CD4-positive, alpha-beta T cell treated with Interferon alpha-2 for 1 hour (primary cell): ENCODE data around the gene PROCR.
"Not testable (repeated sequence)": the region's sequence is repeated elsewhere in the genome, so short reads cannot be mapped to it uniquely, and the experiment has no call there.

Source experiments
- DNase-seq, 2 donors: peaks; one replicate each; pipeline ENCODE4 v3.0.0-alpha.2; 2020 to 2022

PROCR gene

DNA sequence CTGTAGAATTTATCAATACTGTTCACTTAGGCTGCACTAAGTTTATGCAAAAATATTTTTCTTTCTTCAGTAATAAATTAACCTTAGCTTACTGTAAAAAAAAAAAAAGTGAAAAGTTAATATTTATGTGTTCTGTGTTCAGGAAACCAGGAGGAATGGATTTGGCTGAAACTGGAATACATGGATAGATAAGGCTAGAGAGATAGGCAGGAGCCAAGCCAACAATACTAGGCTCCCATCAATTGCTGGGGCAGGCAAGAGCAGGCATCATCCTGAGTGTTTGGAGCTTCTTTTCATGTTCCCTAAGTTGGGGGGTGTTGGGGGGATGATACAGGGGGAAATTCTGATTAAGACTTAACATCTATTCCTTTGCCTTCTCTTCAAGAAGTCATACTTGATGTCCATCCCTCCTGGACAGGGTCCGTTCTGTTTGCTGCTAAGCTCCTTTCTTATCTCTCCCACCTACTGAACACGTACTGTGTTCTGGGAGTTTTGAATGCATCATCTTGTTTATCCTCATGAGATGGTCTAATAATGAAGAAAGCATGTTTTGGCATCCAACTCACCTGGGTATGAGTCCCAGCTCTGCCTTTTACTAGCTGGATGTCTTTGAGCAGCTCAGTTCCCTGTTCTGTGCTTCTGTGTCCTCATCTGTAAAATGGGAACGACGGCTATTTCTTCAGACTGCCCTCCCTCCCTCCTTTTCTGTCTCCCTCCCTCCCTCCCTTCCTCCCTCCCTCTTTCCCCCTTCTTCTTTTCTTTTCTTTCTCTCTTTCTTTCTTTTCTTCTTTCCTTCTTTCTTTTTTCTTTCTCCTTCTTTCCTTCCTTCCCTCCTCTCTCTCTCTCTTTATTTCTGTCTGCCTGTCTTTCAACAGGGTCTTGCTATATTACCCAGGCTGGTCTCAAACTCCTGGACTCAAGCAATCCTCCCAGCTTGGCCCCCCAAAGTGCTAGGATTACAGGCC is 6.4 kb upstream of the PROCR start:
- DNase-seq = no peak

DNA sequence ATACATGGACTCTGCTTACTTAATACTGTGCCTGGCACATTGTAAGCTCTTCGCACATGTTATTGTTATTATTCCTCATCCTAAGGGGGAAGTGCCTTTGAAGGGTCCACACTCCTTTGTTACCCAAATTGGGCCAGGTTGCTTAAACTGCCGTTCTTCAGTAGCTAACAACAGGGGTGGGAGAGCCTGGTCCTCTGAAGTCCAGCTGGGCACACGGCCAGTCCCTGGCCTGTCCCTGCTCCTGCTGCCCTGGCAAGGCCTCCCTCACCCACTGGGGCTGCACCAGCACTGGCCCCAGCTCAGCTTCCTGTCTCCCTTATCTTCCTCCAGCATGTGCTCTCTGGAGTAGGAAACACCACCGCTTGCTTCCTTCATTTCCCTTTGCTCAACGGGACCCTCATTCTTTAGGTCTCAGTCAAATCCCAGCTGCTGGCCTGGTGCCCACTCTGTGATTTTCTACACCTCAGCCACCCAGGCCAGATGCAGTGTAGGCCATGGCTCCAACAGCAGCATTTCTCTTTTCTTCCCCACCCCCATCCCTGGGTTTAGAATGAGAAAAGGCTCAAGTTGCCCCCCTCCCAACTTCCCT is 5.5 kb upstream of the PROCR start:
- DNase-seq = no peak

DNA sequence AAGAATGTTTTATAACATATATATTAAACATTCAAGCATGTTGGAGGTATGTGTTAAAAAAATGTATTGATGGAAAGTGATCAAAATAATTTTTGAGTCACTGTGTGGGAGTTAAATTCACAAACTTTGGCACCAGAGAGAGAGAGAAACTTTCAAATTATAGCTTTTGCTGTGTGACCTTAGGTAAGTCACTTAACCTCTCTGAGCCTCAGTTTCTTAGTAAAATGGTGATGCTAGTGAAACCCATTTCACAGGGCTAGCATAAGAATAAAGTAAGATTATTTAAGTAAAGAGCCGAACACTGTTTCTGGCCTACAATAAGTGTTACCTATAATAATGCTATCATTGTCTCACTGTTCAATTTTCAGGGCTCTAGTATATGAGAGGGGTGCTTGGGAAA is 4.1 kb upstream of the PROCR start:
- DNase-seq = no peak

- not testable (repeated sequence) for DNase-seq
Measured at GRCh38 chr20:35168701-35169409, 3.0 kb upstream of the PROCR start.

- DNase-seq = no peak
Measured at GRCh38 chr20:35171438-35171752, 477 bp upstream of the PROCR start.

- no peak for DNase-seq
Measured at GRCh38 chr20:35172434-35172806, 548 bp downstream of the PROCR start.

GRCh38 chr20:35173576-35174192 is 1.8 kb downstream of the PROCR start:
- no peak for DNase-seq

DNA sequence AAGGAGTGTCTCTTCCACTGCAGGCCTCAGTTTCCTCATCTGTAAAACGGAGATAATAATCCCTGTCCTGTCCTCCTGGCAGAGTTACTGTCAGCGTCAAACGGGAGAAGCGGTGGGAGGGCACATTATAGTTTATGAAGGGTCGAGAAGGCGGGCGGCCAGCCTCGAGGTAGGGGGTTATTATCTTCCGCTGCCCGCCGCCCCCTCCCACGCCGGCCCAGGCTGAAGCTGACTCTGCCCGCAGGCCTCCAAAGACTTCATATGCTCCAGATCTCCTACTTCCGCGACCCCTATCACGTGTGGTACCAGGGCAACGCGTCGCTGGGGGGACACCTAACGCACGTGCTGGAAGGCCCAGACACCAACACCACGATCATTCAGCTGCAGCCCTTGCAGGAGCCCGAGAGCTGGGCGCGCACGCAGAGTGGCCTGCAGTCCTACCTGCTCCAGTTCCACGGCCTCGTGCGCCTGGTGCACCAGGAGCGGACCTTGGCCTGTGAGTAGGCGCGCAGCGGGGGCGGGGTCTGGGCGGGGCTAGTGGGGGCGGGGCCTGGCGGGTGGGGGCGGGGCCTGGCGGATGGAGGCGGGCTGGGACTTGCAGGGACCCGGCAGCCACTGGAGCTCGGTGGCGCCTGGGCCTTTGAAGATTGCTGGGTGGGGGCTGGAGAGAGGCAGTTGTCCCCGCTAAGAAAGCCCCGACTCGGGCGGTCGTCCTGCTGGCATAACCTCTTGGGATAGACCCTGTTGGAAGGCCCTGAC is 2.8 kb downstream of the PROCR start:
- DNase-seq = no peak

DNA sequence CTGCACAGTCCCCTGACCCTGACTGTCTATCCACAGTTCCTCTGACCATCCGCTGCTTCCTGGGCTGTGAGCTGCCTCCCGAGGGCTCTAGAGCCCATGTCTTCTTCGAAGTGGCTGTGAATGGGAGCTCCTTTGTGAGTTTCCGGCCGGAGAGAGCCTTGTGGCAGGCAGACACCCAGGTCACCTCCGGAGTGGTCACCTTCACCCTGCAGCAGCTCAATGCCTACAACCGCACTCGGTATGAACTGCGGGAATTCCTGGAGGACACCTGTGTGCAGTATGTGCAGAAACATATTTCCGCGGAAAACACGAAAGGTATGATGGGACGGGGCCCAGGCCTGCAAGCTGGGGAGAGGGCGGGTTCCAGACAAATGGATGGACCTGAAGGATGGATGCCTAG is 4.3 kb downstream of the PROCR start:
- no peak for DNase-seq

GRCh38 chr20:35179292-35180212 is 7.7 kb downstream of the PROCR start:
- no peak for DNase-seq

DNA sequence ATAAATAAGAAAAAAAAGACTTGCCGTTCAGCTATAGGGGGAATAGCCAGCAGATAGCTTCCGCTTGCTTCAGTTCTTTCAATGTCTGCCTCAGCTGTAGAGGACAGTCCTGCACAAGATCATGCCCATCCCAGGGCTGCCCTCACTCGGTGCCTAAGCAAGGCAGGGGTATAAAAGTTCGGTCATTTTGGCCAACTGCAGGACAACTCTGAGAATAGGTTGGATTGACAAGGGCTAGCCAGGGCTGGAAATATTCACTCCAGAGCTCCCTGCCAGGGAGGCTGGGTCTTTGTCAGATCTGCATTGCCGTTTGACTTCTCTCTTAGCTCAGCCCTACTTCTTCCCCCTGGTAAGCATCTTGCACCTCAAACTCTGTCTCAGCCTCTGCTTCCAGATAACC is 8.4 kb downstream of the PROCR start:
- DNase-seq = no peak

- DNase-seq = no peak
Measured at GRCh38 chr20:35181731-35182130, 9.9 kb downstream of the PROCR start.

GRCh38 chr20:35186691-35187289 is 14.9 kb downstream of the PROCR start:
- DNase-seq = not testable (repeated sequence)

GRCh38 chr20:35187584-35188190 is 15.8 kb downstream of the PROCR start:
- DNase-seq = no peak

DNA sequence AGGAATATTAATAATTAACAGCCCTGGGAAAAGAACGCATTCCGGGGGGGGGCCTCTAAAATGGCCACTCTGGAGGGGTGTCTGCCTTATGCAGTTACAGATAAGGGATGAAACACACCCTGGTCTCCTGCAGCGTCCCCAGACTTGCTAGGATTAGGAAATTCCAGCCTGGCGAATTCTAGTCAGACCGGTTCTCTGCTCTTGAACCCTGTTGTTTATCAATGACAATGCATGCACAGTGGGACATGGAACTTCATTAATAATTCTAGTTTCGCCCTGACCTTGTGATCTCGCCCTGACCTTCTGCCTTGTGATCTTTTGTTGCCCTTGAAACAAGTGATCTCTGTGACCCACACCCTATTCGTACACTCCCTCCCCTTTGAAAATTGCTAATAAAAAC is 17.4 kb downstream of the PROCR start:
- not testable (repeated sequence) for DNase-seq

DNA sequence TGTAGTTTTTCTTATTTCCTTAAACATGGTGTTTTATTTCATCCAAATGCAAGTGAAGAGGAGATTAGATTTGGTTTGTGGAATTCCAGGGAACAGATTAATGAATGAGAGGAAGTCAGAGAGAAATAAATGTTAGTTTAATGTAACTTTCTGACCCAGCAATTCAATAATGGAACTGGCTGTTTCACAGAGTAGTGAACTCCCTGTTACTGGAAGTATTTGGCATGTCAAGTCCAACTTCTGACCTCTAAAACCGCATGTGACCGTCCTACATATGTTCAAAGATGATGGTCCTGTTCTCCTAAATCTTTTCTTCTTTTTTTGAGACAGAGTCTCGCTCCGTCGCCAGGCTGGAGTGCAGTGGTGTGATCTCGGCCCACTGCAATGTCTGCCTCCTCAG is 18.7 kb downstream of the PROCR start:
- DNase-seq = no peak

GRCh38 chr20:35191419-35192117 is 19.7 kb downstream of the PROCR start:
- DNase-seq = no peak

DNA sequence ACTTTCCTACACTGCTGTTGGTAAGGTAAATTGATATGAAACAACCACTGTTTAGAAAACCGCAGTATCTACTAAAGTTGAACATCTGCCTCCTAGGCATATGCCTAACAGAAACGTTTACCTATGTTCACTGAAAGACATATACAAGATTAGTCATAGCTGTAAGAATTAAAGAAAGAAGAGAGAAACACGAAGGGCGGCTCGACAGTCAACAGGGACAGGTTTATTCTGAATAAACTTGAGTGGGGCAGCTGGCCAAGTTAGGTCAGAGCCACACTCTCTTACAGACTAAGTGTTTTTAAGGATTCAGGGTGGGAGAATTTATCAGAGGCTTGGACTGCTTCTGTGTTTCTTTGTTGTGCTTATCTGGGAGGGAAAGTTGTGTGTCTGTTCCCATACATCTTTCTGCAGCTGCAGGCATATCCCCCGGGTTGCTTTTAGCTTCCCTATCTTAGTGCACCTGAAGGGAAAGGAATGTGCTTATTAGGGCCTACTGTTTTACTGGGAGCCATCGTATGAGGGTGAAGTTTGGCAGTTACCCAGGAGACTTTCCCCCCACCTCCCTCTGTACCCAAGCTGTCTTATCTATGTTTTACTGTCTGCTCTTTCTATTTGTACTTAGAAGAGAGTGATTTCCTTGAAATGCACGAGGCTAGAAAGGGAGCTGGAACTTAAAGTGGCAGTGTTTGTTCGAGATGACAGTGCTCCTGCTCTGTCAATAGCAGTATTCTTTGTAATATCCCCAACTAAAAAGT is 20.4 kb downstream of the PROCR start:
- no peak for DNase-seq
